GM13976 (cell line): ENCODE measurements around the gene OR51Q1.

Experiments used
- DNase-seq: peaks from one replicate; pipeline ENCODE4 v3.0.0; 2012; ENCODE audit warnings: low spot score
- in situ Hi-C: fragments of 300-500 bp; cut with MboI; formaldehyde crosslinking; loops from one replicate; pipeline ENCODE4 v1.12.0; 2022; ENCODE audit warnings: low sequenced_read_pairs, mixed read lengths, inconsistent platforms; ENCODE audit not compliant: unreplicated experiment
- TF ChIP-seq, protein P1 (sequence below): IDR thresholded peaks from 2 replicates; pipeline ENCODE4 v1.5.1; 2012; ENCODE audit warnings: borderline replicate concordance, mild to moderate bottlenecking; ENCODE audit not compliant: insufficient read depth; ENCODE audit errors: extremely low read depth, missing control alignments, control extremely low read depth

The OR51Q1 gene

DNA sequence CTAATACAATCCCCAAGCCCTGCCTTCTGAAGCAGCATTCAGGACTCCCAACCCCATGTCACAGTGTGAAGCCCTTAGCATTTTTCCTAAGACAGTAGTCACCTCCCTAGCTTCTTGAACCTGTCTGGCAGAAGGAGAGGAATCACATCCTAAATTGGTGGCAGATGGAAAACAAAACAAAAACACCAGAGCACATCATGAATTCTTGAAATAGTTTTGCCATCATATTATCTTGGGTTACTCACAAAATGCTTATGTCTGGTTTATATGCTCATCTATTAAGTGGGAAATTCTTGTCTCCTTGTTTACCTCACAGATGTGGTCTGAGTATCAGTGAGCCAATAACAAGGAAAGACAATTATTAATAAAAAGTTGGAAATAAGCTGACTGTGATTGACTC, 23.0 kb upstream of the OR51Q1 start:
- DNase-seq = no peak
- in situ Hi-C loops = loop anchor here (25.0 kb wide), 2 partner anchors 262 to 762 kb away; partner anchors contain the start of genes OR51D1, OR51E1 and OR52A5
- TF ChIP-seq, protein P1, sequence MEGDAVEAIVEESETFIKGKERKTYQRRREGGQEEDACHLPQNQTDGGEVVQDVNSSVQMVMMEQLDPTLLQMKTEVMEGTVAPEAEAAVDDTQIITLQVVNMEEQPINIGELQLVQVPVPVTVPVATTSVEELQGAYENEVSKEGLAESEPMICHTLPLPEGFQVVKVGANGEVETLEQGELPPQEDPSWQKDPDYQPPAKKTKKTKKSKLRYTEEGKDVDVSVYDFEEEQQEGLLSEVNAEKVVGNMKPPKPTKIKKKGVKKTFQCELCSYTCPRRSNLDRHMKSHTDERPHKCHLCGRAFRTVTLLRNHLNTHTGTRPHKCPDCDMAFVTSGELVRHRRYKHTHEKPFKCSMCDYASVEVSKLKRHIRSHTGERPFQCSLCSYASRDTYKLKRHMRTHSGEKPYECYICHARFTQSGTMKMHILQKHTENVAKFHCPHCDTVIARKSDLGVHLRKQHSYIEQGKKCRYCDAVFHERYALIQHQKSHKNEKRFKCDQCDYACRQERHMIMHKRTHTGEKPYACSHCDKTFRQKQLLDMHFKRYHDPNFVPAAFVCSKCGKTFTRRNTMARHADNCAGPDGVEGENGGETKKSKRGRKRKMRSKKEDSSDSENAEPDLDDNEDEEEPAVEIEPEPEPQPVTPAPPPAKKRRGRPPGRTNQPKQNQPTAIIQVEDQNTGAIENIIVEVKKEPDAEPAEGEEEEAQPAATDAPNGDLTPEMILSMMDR = no peak

DNA sequence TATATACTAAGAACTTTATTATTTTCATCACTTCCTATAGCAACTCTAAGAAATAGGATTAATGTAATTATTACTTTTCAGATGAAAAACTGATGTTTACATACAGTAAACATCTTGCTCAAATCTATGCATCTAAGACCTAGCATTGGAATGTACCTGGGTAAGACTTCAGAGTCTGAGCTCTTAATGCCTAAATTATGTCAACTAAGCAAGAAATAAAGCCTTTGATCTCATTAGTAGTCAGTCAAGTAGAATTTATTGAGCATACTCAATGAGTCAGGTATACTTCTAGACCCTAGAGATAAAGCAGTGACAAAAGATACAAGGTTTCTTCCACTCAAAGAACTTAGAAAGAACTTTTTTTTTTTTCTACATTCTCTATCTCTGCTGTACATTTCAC, 16.7 kb upstream of the OR51Q1 start:
- in situ Hi-C loops = no loop called here
- no peak for DNase-seq
- TF ChIP-seq, protein P1 = no peak

GRCh38 chr11:5420993-5421392, 918 bp upstream of the OR51Q1 start:
- in situ Hi-C loops = no loop called here
- TF ChIP-seq, protein P1 = no peak
- DNase-seq = no peak

- TF ChIP-seq, protein P1 = no peak
- in situ Hi-C loops = no loop called here
Observed at GRCh38 chr11:5423131-5423530, 1.2 kb downstream of the OR51Q1 start.

DNA sequence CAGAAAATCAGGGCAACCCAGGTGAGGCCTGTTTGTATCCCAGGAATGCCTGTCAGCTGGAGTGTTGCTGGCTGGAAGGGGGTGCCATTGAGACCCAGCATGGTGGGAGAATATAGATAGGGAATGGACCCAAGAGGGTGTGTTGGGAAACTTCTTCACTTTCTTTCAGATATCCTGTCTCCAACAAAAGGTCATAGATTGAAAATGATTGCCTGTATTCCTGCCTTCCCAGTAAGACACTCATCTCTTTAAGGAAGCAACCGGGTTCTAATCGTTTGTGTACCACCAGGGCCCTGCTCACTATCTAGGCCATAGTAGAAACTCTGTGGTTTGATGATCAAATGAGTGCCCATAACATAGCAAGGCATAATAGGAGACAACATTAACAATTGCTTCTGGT, 19.5 kb downstream of the OR51Q1 start, which contains the start of gene OR51I1:
OR51I1 (minus strand) TSS at position 101 of the 400 bp plus-strand sequence; CDS start at position 101, 0 bp downstream.
- in situ Hi-C loops = no loop called here
- TF ChIP-seq, protein P1 = no peak
- no peak for DNase-seq

More at GRCh38 chr11:5423131-5423530, 1.2 kb downstream of the OR51Q1 start:
- DNase-seq = no peak

DNA sequence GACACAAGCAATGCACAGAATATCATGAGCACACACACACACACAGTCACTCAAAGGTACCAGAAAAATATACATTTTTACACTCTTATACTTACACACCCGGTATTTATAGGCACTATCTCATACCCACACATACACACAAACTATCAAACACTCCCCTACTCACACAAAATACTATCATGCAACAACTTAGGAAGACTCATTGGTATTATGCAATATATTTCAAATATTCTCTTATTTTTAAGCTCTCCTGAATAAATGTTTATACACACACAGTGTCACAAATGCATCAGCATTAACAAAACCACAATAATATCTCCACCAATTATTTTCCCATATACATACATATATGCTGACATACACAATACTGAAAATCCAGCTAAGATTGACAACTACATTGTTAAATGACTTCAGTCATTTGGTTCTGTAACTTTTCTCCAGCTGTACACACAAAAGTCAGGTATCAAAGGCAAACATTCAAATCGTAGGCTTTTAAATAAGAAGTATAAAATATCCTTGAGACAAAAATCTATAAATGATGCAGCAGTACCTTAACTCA, 22.0 kb downstream of the OR51Q1 start:
- TF ChIP-seq, protein P1 = no peak
- in situ Hi-C loops = no loop called here
- no peak for DNase-seq

- DNase-seq = no peak
- in situ Hi-C loops = no loop called here
- TF ChIP-seq, protein P1 = no peak
Observed at GRCh38 chr11:5449023-5449422, 27.1 kb downstream of the OR51Q1 start, which contains the start of gene OR51I2. Gene OR51I2, plus strand, starts transcription at chr11:5449323. Its CDS starts 4,166 bp downstream, at chr11:5453489.
